ENCODE measurements around the gene RIPPLY3.

DNA sequence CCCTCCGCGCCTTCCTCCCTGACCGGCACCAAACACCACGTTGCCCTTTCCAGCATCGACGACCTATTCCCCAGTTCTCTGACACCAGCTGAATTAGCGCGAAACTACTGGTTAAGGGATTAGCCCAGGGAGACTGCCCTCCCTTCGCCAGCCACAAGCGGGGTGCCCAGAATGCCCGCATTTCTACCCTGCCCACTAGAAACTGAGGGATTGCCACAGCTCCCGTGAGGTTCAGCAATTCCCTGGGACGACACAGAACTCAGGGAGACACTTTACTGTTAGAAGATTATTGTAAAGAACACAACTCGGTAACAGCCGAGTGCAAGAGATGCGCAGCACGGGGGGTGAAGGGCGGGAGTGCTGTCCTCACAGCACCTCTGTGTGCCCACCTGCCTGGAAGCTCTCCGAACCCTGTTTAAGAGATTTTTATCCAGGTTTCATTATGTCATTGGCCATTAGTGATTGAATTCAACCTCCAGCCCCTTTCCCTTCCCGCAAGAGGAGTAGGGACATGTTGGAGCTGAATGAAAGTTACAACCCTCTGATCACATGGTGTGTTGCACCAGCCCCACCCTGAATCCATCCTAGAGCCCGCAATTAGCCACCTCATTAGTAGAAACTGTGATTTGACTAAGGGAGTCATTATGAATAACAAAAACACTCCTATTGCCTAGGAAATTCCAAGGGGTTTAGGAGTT lies 15.8 kb upstream of the RIPPLY3 start:
- TF ChIP-seq, protein P1, sequence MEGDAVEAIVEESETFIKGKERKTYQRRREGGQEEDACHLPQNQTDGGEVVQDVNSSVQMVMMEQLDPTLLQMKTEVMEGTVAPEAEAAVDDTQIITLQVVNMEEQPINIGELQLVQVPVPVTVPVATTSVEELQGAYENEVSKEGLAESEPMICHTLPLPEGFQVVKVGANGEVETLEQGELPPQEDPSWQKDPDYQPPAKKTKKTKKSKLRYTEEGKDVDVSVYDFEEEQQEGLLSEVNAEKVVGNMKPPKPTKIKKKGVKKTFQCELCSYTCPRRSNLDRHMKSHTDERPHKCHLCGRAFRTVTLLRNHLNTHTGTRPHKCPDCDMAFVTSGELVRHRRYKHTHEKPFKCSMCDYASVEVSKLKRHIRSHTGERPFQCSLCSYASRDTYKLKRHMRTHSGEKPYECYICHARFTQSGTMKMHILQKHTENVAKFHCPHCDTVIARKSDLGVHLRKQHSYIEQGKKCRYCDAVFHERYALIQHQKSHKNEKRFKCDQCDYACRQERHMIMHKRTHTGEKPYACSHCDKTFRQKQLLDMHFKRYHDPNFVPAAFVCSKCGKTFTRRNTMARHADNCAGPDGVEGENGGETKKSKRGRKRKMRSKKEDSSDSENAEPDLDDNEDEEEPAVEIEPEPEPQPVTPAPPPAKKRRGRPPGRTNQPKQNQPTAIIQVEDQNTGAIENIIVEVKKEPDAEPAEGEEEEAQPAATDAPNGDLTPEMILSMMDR (conservative IDR thresholded peaks at IDR 0.05): no peak
- TF ChIP-seq ZFX (IDR thresholded peaks at IDR 0.05): no peak

Data from C4-2B (cell line).